ENCODE data around the gene DNAJA4. TPM values are rescaled to one million over a fixed set of nuclear protein-coding genes. Genes with fewer than 3 reads are reported as not detected.

Gene DNAJA4
- total RNA-seq, 2 donors from 2014 or later: 27.2 to 28.9 TPM

DNA sequence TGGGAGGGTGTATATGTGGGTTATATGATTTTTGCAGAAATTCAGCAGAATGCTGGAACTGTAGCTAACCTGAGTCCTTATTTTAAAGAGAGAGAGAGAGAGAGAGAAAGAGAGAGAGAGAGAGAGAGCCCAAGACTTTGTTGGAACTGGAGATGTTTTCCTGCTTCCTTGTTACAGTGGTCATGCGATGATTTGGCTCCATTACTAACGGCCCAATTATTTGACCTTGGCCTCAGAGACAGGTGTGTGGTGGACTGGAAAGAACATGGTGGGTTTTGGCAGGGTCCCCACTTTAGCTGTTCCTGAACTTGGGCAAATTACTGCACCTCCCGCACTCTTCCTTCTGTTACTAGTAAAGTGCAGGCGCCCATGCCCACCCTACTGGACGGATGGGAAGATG, 15.2 kb upstream of the DNAJA4 start:
- Histone ChIP-seq H3K4me3 (no peak overlapping the region), H3K27ac (no peak overlapping the region), H3K36me3 (no peaks in the 10 kb centered on the region), H3K4me1 (ENCODE audit: control insufficient read depth in 1 of 2, low read depth in 2 of 2) (no peaks in the 10 kb centered on the region), H3K9me3 (no peaks in the 10 kb centered on the region), H3K27me3 (replicated peaks; ENCODE audit: insufficient read depth) (no peaks in the 10 kb centered on the region)
- no peak for ATAC-seq (ENCODE audit: insufficient number of reproducible peaks, low FRiP score, low read depth)
- TF ChIP-seq, protein P1, sequence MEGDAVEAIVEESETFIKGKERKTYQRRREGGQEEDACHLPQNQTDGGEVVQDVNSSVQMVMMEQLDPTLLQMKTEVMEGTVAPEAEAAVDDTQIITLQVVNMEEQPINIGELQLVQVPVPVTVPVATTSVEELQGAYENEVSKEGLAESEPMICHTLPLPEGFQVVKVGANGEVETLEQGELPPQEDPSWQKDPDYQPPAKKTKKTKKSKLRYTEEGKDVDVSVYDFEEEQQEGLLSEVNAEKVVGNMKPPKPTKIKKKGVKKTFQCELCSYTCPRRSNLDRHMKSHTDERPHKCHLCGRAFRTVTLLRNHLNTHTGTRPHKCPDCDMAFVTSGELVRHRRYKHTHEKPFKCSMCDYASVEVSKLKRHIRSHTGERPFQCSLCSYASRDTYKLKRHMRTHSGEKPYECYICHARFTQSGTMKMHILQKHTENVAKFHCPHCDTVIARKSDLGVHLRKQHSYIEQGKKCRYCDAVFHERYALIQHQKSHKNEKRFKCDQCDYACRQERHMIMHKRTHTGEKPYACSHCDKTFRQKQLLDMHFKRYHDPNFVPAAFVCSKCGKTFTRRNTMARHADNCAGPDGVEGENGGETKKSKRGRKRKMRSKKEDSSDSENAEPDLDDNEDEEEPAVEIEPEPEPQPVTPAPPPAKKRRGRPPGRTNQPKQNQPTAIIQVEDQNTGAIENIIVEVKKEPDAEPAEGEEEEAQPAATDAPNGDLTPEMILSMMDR (IDR thresholded peaks at IDR 0.05): no peak
- DNase-seq (ENCODE audit: low spot score): no peak

DNA sequence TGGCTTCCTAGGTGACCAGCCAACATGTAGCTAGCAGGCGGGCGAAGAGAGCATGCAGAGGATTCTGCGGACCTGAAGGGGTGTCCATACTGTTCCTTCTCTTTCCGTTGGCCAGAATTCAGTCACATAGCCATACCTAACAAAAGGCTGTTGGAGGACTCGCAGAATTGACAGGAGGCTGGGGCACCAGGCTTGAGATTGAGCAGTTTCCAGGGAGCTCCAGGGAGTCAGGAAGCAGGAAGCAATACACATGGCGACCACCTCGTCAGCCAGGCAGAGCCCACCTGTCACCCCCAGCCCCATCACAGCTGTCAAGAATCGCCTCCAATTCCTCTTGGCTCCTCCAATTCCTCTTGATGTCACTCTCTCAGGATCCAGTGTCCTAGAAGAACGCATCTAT, 13.2 kb upstream of the DNAJA4 start:
- no peaks in the 10 kb centered on the region for H3K36me3 ChIP-seq
- H3K4me3 ChIP-seq: no peak overlapping the region
- DNase-seq (ENCODE audit: low spot score) (no peak), ATAC-seq (ENCODE audit: insufficient number of reproducible peaks, low FRiP score, low read depth) (no peak)
- no peaks in the 10 kb centered on the region for H3K27me3 ChIP-seq (replicated peaks; ENCODE audit: insufficient read depth)
- no peaks in the 10 kb centered on the region for H3K4me1 ChIP-seq (ENCODE audit: control insufficient read depth in 1 of 2, low read depth in 2 of 2)
- H3K27ac ChIP-seq: no peak overlapping the region
- TF ChIP-seq, protein P1 (IDR thresholded peaks at IDR 0.05): no peak
- H3K9me3 ChIP-seq: no peaks in the 10 kb centered on the region

DNA sequence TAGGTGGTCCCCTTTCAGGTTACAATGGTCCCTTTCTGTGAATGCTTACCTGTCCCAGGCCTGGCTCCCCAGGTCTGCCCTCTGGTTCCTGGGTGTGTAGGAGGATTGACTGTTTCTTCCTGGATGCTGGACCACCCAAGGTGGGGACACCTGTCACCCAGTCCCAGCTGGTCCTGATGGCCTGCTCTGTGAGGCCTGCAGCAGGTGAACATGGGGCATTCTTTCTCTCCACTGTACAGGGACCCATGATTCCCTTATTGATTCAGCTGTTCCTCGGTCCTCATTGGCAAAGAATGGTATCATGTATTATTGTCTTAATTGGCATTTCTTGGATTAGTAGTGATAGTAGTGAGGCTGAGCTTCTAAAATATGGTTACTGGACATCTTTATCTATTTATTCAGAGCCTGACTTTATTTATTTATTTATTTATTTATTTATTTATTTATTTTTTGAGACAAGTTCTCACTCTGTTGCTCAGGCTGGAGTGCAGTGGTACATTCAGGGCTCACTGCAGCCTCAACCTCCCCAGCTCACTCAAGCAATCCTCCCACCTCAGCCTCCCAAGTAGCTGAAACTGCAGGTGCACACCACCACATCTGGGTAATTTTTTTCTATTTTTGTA, 8.8 kb upstream of the DNAJA4 start:
- no peak overlapping the region for H3K27ac ChIP-seq
- H3K9me3 ChIP-seq: no peaks in the 10 kb centered on the region

DNA sequence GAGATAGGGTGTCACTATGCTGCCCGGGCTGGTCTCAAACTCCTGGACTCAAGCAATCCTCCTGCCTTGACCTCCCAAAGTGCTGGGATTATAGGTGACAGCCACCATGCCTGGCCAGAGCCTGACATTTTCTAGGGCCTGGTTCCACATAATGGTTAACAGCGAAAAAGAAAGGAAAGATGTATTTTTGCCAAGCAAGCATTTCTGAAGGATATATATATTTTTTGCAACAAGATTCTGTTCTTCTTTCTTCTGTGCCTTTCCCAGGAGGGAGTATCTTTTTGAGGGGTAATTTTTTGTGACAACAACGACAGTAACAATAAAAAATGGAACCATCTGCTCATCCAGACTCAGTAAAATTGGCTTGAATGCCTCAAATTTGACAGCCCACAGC, 8.3 kb upstream of the DNAJA4 start:
- TF ChIP-seq, protein P1 (IDR thresholded peaks at IDR 0.05): no peak
- H3K4me1 ChIP-seq (ENCODE audit: control insufficient read depth in 1 of 2, low read depth in 2 of 2): no peaks in the 10 kb centered on the region
- no peak overlapping the region for H3K4me3 ChIP-seq
- H3K27me3 ChIP-seq (replicated peaks; ENCODE audit: insufficient read depth): no peaks in the 10 kb centered on the region
- DNase-seq (ENCODE audit: low spot score): no peak
- H3K36me3 ChIP-seq: no peaks in the 10 kb centered on the region
- no peaks in the 10 kb centered on the region for H3K9me3 ChIP-seq
- no peak overlapping the region for H3K27ac ChIP-seq
- no peak for ATAC-seq (ENCODE audit: insufficient number of reproducible peaks, low FRiP score, low read depth)

More for the DNA sequence above, 8.8 kb upstream of the DNAJA4 start:
- no peak for DNase-seq (ENCODE audit: low spot score)
- Histone ChIP-seq H3K36me3 (no peaks in the 10 kb centered on the region), H3K4me3 (no peak overlapping the region), H3K4me1 (ENCODE audit: control insufficient read depth in 1 of 2, low read depth in 2 of 2) (no peaks in the 10 kb centered on the region), H3K27me3 (replicated peaks; ENCODE audit: insufficient read depth) (no peaks in the 10 kb centered on the region)
- no peak for ATAC-seq (ENCODE audit: insufficient number of reproducible peaks, low FRiP score, low read depth)
- TF ChIP-seq, protein P1 (IDR thresholded peaks at IDR 0.05): no peak

DNA sequence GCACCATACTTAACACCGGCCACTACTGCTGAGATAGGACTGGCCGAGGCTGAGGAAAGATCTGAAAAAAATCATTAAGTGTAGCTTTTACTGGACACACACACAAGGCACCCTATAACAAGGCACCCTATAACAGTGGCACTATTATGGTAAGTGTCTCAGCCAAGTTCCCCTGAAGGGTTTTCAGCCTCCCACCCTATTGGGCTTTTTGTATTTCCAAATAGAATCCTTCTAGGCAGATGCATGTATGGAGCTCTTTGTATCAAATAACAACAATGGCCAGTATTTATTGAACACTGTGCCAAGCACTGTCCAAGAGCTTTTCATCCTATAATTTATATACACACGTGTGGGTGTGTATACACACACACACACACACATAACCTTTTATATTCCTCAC, 6.7 kb upstream of the DNAJA4 start:
- TF ChIP-seq, protein P1 (IDR thresholded peaks at IDR 0.05): no peak
- no peak overlapping the region for H3K27ac ChIP-seq
- no peaks in the 10 kb centered on the region for H3K4me1 ChIP-seq (ENCODE audit: control insufficient read depth in 1 of 2, low read depth in 2 of 2)
- no peaks in the 10 kb centered on the region for H3K27me3 ChIP-seq (replicated peaks; ENCODE audit: insufficient read depth)
- no peaks in the 10 kb centered on the region for H3K9me3 ChIP-seq
- no peaks in the 10 kb centered on the region for H3K36me3 ChIP-seq
- DNase-seq (ENCODE audit: low spot score): no peak
- H3K4me3 ChIP-seq: no peak overlapping the region
- no peak for ATAC-seq (ENCODE audit: insufficient number of reproducible peaks, low FRiP score, low read depth)
